Endodermal cell (in vitro differentiated cells): Measurements from ENCODE around the gene CCND1. TPM values are rescaled to one million over a fixed set of nuclear protein-coding genes. Genes with fewer than 3 reads are reported as not detected.

ENCODE experiments used
- DNase-seq: peaks from one replicate; pipeline ENCODE4 v3.0.0-alpha.2; 2017
- H3K27ac ChIP-seq: 2 replicates; pipeline ENCODE4 v1.5.1; 2013; ENCODE audit warnings: mild to moderate bottlenecking, low read depth, low read length, moderate library complexity
- H3K27me3 ChIP-seq: 2 replicates; pipeline ENCODE4 v1.6.1; 2013; ENCODE audit warnings: mild to moderate bottlenecking, low read length, moderate library complexity; ENCODE audit not compliant: insufficient read depth, control insufficient read depth, poor library complexity, severe bottlenecking
- H3K36me3 ChIP-seq: 2 replicates; pipeline ENCODE4 v1.7.0; 2013; ENCODE audit warnings: mild to moderate bottlenecking, low read length, moderate library complexity; ENCODE audit not compliant: control insufficient read depth, insufficient read depth
- H3K4me1 ChIP-seq: one replicate; pipeline ENCODE4 v1.7.0; 2013; ENCODE audit warnings: low read length; ENCODE audit not compliant: control insufficient read depth, insufficient read depth
- H3K4me3 ChIP-seq: 2 replicates; pipeline ENCODE4 v1.5.1; 2013; ENCODE audit warnings: mild to moderate bottlenecking, low read length, moderate library complexity
- H3K9ac ChIP-seq: 2 replicates; pipeline ENCODE4 v1.6.1; 2013; ENCODE audit warnings: mild to moderate bottlenecking, low read length, moderate library complexity; ENCODE audit not compliant: poor library complexity, severe bottlenecking; ENCODE audit errors: extremely low read depth
- H3K9me3 ChIP-seq: 2 replicates; pipeline ENCODE4 v1.6.1; 2013; ENCODE audit warnings: mild to moderate bottlenecking, low read length, moderate library complexity; ENCODE audit not compliant: control insufficient read depth
- H3K27ac Mint-ChIP-seq: 2 replicates; pipeline ENCODE4 v1.8.0; 2020; ENCODE audit warnings: mixed read lengths
- H3K27me3 Mint-ChIP-seq: 2 replicates; pipeline ENCODE4 v1.8.0; 2021; ENCODE audit warnings: mild to moderate bottlenecking, mixed read lengths; ENCODE audit not compliant: insufficient read depth
- H3K36me3 Mint-ChIP-seq: 2 replicates; pipeline ENCODE4 v1.8.0; 2020; ENCODE audit warnings: low read depth, mixed read lengths
- H3K4me1 Mint-ChIP-seq: 2 replicates; pipeline ENCODE4 v1.8.0; 2020; ENCODE audit warnings: mixed read lengths
- H3K4me3 Mint-ChIP-seq: 2 replicates; pipeline ENCODE4 v1.8.0; 2020; ENCODE audit warnings: mild to moderate bottlenecking, moderate library complexity, mixed read lengths
- H3K9me3 Mint-ChIP-seq: 2 replicates; pipeline ENCODE4 v1.8.0; 2020; ENCODE audit warnings: mild to moderate bottlenecking, mixed read lengths
- CTCF ChIP-seq: fragments of 200-600 bp; sonication (generic); conservative IDR thresholded peaks from 2 replicates; pipeline ENCODE4 v1.5.0; 2021; ENCODE audit warnings: antibody characterized with exemption, mild to moderate bottlenecking
- WGBS, 2 experiments: methylation state at CpG; one replicate each; pipeline versions ENCODE4 v1.1.5 to v1.1.7; 2013; ENCODE audit warnings: missing lambda C conversion rate in 2 of 2, mixed read lengths in 1 of 2; ENCODE audit not compliant: insufficient coverage in 1 of 2, insufficient read length in 1 of 2; 5-methylcytosine and 5-hydroxymethylcytosine counted together
- total RNA-seq, 2 donors: library from RNA; stranded (reverse); fragmentation: NEBNext Ultra II Directional in 1 of 2; extraction: Animal tissue kit (Norgen Biotek cat#: 25700) in 1 of 2; gene quantifications; 2 replicates in 1 of 2; 3 replicates in 1 of 2; pipeline ENCODE4 v1.2.1, GENCODE V29; 2021

The CCND1 gene
- total RNA-seq, 2 donors from 2014 or later = 65.7 to 214 TPM

- Histone ChIP-seq H3K4me1 (no peaks in the 10 kb centered on the region), H3K27ac (no peak overlapping the region), H3K9ac (no peak overlapping the region), H3K36me3 (peaks cover 34% of the 10 kb centered on the region), H3K9me3 (no peaks in the 10 kb centered on the region), H3K4me3 (no peak overlapping the region), H3K27me3 (no peaks in the 10 kb centered on the region)
- no peaks in the 10 kb centered on the region for H3K27me3 Mint-ChIP-seq
- peaks cover 3% of the 10 kb centered on the region for H3K4me1 Mint-ChIP-seq
- no peak overlapping the region for H3K4me3 Mint-ChIP-seq
- WGBS, 2 experiments = 96% methylated on average over 14 to 17 of the region's 17 CpGs
- H3K36me3 Mint-ChIP-seq = peaks cover 47% of the 10 kb centered on the region
- no peak overlapping the region for H3K27ac Mint-ChIP-seq
- H3K9me3 Mint-ChIP-seq = no peaks in the 10 kb centered on the region
- peak; percentile 35 for DNase-seq
- TF ChIP-seq CTCF = no peak
Observed at GRCh38 chr11:69664103-69664775, 23.3 kb downstream of the CCND1 start.

- no peaks in the 10 kb centered on the region for H3K9me3 ChIP-seq
- Mint-ChIP-seq H3K9me3 (no peaks in the 10 kb centered on the region), H3K4me1 (no peaks in the 10 kb centered on the region), H3K27ac (no peak overlapping the region), H3K4me3 (no peak overlapping the region), H3K27me3 (no peaks in the 10 kb centered on the region), H3K36me3 (peaks cover 51% of the 10 kb centered on the region)
- no peak for DNase-seq
- no peaks in the 10 kb centered on the region for H3K27me3 ChIP-seq
- H3K4me1 ChIP-seq = peaks cover under 1% of the 10 kb centered on the region
- no peak for TF ChIP-seq CTCF
- peaks cover 41% of the 10 kb centered on the region for H3K36me3 ChIP-seq
- no peak overlapping the region for H3K4me3 ChIP-seq
- H3K27ac ChIP-seq = no peak overlapping the region
- no peak overlapping the region for H3K9ac ChIP-seq
- 95 to 100% methylated on average over 5 to 8 of the region's 8 CpGs for WGBS, 2 experiments
Observed at GRCh38 chr11:69664901-69665300, 23.9 kb downstream of the CCND1 start.

GRCh38 chr11:69665669-69666068 is 24.7 kb downstream of the CCND1 start:
- no peak for DNase-seq
- H3K27me3 ChIP-seq = no peaks in the 10 kb centered on the region
- no peaks in the 10 kb centered on the region for H3K9me3 ChIP-seq
- H3K9me3 Mint-ChIP-seq = no peaks in the 10 kb centered on the region
- no peak overlapping the region for H3K27ac Mint-ChIP-seq
- H3K4me3 ChIP-seq = no peak overlapping the region
- peaks cover 57% of the 10 kb centered on the region for H3K36me3 Mint-ChIP-seq
- no peak overlapping the region for H3K27ac ChIP-seq
- no peak overlapping the region for H3K4me3 Mint-ChIP-seq
- 96 to 98% methylated on average over 7 to 11 of the region's 11 CpGs for WGBS, 2 experiments
- H3K9ac ChIP-seq = no peak overlapping the region
- no peak for TF ChIP-seq CTCF
- peaks cover 2% of the 10 kb centered on the region for H3K4me1 Mint-ChIP-seq
- no peaks in the 10 kb centered on the region for H3K27me3 Mint-ChIP-seq
- H3K36me3 ChIP-seq = peaks cover 44% of the 10 kb centered on the region
- peaks cover 2% of the 10 kb centered on the region for H3K4me1 ChIP-seq
